Activated naive CD4-positive, alpha-beta T cell treated with anti-CD3 and anti-CD28 coated beads for 36 hours (primary cell): ENCODE results near the gene ZBTB7C. TPM values are rescaled to one million over a fixed set of nuclear protein-coding genes. Genes with fewer than 3 reads are reported as not detected.

ENCODE experiments used
- CTCF ChIA-PET: fragments of 350-600 bp; sonication (Branson Sonifier 250); formaldehyde crosslinking; loops from one replicate; lab custom pipeline; 2021; ENCODE audit warnings: antibody characterized with exemption; lab: Charles Lee
- DNase-seq: peaks from one replicate; pipeline ENCODE4 v3.0.0-alpha.2; 2020
- H3K27ac Mint-ChIP-seq: one replicate; pipeline ENCODE4 v1.8.0; 2021; ENCODE audit warnings: mild to moderate bottlenecking, mixed read lengths
- H3K27me3 Mint-ChIP-seq: one replicate; pipeline ENCODE4 v1.8.0; 2021; ENCODE audit warnings: low read depth, mixed read lengths
- H3K36me3 Mint-ChIP-seq: one replicate; pipeline ENCODE4 v1.8.0; 2021; ENCODE audit warnings: low read depth, mixed read lengths
- H3K4me1 Mint-ChIP-seq: one replicate; pipeline ENCODE4 v1.8.0; 2021; ENCODE audit warnings: low read depth, mixed read lengths
- H3K4me3 Mint-ChIP-seq: one replicate; pipeline ENCODE4 v1.8.0; 2021; ENCODE audit warnings: mild to moderate bottlenecking, moderate library complexity, mixed read lengths
- H3K9me3 Mint-ChIP-seq: one replicate; pipeline ENCODE4 v1.8.0; 2021; ENCODE audit warnings: mixed read lengths
- intact Hi-C: fragments of 100-400 bp; cut with micrococcal nuclease; formaldehyde crosslinking; loops from one replicate; pipeline ENCODE4 v1.15.1; 2023
- total RNA-seq, 2 experiments: library from RNA; stranded (reverse); gene quantifications; one replicate each; pipeline ENCODE4 v1.2.3, GENCODE V29; 2021

ZBTB7C gene
- total RNA-seq, 2 experiments from 2014 or later, result not detected

GRCh38 chr18:48068916-48069445 is 340.2 kb downstream of the ZBTB7C start:
- CTCF ChIA-PET, result no interaction called here
- Mint-ChIP-seq H3K27me3 (no peaks in the 10 kb centered on the region), H3K9me3 (no peaks in the 10 kb centered on the region), H3K4me1 (no peaks in the 10 kb centered on the region), H3K4me3 (no peak overlapping the region), H3K36me3 (no peaks in the 10 kb centered on the region), H3K27ac (no peak overlapping the region)
- DNase-seq, result no peak
- intact Hi-C loops, result no loop called here

- DNase-seq, result no peak
- no peak overlapping the region for H3K27ac Mint-ChIP-seq
- intact Hi-C loops, result no loop called here
- H3K4me3 Mint-ChIP-seq, result no peak overlapping the region
- CTCF ChIA-PET, result interaction anchor here (0.6 kb wide), 1 partner anchor 380 kb away, joined by 3 read pairs; no protein-coding TSS in a partner anchor
- H3K9me3 Mint-ChIP-seq, result no peaks in the 10 kb centered on the region
- no peaks in the 10 kb centered on the region for H3K4me1 Mint-ChIP-seq
- H3K27me3 Mint-ChIP-seq, result no peaks in the 10 kb centered on the region
- H3K36me3 Mint-ChIP-seq, result no peaks in the 10 kb centered on the region
Observed at GRCh38 chr18:48066225-48066652, 342.9 kb downstream of the ZBTB7C start.

DNA sequence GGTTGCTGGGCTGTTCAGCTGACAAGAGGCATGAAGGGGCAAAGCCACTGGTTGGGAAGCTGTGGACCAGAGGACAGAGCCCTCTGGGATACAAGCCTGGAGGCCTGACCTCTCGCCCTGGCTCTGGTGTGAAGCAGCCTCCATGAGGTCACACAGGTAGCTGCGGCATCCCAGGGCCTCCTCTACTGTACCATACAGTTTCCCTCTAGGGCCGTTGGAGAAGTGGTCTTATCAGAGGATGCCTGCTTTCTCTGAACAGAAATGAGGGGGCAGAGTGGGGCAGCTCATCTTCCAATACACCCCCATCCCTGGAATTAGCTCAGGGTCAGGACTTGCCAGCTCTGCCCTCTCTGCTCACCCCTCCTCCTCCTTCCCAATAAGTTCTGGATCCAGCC is 343.6 kb downstream of the ZBTB7C start:
- intact Hi-C loops, result no loop called here
- CTCF ChIA-PET, result no interaction called here

DNA sequence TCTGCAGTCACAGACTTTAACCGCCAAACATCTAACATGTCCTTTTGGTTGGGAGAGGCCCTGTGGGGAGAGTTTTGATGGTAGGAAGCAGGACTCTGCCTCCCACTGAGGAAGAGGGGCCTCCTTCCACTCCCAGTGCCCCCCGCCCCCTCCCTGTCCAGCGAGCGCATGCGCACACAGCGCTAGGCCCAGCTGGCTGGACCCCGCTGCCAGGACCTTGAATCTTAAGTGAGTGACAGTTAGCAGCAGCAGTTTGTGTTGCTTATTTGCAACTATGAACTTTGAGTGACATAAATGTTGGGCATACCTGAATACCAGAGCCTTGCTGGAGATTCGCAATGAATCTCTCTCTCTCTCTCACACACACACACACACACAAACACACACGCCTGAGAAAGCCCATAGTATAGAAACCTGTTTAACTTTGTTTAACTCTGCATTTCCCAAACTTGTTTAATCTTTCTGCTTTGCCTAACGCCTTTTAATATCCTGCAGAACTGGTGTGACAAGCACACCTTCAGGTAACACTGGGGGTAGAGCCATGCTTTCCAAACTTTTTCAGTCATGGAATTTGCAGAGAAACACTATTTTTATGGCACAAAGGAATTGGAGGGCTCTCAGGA is 344.1 kb downstream of the ZBTB7C start:
- Mint-ChIP-seq H3K4me3 (no peak overlapping the region), H3K36me3 (no peaks in the 10 kb centered on the region), H3K9me3 (no peaks in the 10 kb centered on the region), H3K4me1 (no peaks in the 10 kb centered on the region), H3K27me3 (peaks cover 8% of the 10 kb centered on the region), H3K27ac (no peak overlapping the region)
- CTCF ChIA-PET, result no interaction called here
- intact Hi-C loops, result no loop called here
- no peak for DNase-seq

More for the DNA sequence above, 343.6 kb downstream of the ZBTB7C start:
- H3K4me3 Mint-ChIP-seq, result no peak overlapping the region
- H3K27me3 Mint-ChIP-seq, result peaks cover 4% of the 10 kb centered on the region
- no peaks in the 10 kb centered on the region for H3K36me3 Mint-ChIP-seq
- no peaks in the 10 kb centered on the region for H3K4me1 Mint-ChIP-seq
- H3K9me3 Mint-ChIP-seq, result no peaks in the 10 kb centered on the region
- H3K27ac Mint-ChIP-seq, result no peak overlapping the region
- no peak for DNase-seq

DNA sequence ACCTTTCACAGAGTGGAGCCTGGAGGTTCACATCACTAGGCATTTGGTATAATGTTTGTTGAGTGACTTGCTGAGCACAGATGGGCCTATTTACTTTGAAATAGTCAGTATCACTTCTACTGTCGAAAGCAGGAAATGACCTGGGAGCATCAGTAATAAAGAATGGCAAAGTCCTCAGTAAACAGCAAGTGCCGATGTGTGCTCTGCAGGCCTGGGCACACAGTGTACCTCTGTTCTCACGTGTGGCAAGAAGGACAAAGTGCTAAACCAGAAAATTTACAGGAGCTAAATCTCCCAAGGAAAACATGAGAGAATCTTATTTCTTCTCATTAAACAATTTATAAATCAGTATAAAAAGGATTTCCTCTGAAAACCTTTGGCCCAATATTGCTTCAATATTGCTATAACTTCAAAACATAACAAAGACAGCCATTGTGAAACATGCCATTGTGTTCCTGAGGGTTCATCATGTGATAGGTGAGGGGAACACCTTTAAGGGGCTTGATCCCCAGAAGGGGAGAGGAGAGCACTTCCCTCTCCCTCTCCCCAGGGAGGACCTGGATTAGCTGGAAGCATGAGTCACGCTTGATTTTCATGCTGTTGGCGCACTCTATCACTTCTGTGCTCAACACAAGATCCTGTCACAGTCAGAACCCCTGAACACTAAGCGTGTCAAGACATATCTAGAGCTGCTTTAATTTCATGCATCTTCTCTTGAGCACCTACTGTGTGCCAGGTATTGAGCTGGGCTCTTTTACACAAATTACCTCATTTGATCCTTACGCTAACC is 347.2 kb downstream of the ZBTB7C start:
- Mint-ChIP-seq H3K9me3 (no peaks in the 10 kb centered on the region), H3K4me3 (no peak overlapping the region), H3K27ac (no peak overlapping the region), H3K4me1 (no peaks in the 10 kb centered on the region), H3K36me3 (no peaks in the 10 kb centered on the region), H3K27me3 (peaks cover 17% of the 10 kb centered on the region)
- no peak for DNase-seq
- CTCF ChIA-PET, result no interaction called here
- intact Hi-C loops, result no loop called here

DNA sequence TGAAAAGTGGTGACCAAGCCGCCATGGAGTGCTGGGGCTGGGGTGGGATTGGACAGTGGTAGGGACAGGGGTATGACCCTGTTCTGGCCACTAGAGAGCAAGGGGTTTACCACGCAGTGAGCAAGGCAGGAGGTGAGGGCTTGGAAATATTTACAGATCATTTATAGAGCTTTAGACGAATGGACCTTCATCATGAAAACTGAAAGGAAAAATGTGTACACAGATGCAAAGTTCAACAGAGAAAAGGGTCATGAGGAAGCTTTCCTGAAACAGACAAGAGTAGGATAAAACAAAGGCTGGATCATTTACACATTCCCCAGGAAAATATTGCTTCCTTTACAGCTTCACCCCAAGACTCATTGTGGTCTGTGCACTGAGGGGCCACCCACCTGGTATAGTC is 348.2 kb downstream of the ZBTB7C start:
- peaks cover 18% of the 10 kb centered on the region for H3K27me3 Mint-ChIP-seq
- no peaks in the 10 kb centered on the region for H3K4me1 Mint-ChIP-seq
- no peak overlapping the region for H3K27ac Mint-ChIP-seq
- intact Hi-C loops, result no loop called here
- no peak overlapping the region for H3K4me3 Mint-ChIP-seq
- H3K9me3 Mint-ChIP-seq, result no peaks in the 10 kb centered on the region
- CTCF ChIA-PET, result no interaction called here
- H3K36me3 Mint-ChIP-seq, result no peaks in the 10 kb centered on the region
- no peak for DNase-seq

- Mint-ChIP-seq H3K9me3 (no peaks in the 10 kb centered on the region), H3K27ac (no peak overlapping the region), H3K27me3 (peaks cover 22% of the 10 kb centered on the region), H3K4me3 (no peak overlapping the region), H3K4me1 (no peaks in the 10 kb centered on the region), H3K36me3 (no peaks in the 10 kb centered on the region)
- no peak for DNase-seq
- CTCF ChIA-PET, result no interaction called here
- intact Hi-C loops, result no loop called here
Observed at GRCh38 chr18:48060346-48060745, 348.8 kb downstream of the ZBTB7C start.

GRCh38 chr18:48059455-48060010 is 349.6 kb downstream of the ZBTB7C start:
- no peak for DNase-seq
- CTCF ChIA-PET, result no interaction called here
- Mint-ChIP-seq H3K4me3 (no peak overlapping the region), H3K27me3 (peaks cover 27% of the 10 kb centered on the region), H3K27ac (no peak overlapping the region), H3K4me1 (no peaks in the 10 kb centered on the region), H3K36me3 (no peaks in the 10 kb centered on the region), H3K9me3 (no peaks in the 10 kb centered on the region)
- intact Hi-C loops, result no loop called here

GRCh38 chr18:48058486-48058885 is 350.7 kb downstream of the ZBTB7C start:
- Mint-ChIP-seq H3K27ac (no peak overlapping the region), H3K36me3 (no peaks in the 10 kb centered on the region), H3K9me3 (no peaks in the 10 kb centered on the region), H3K27me3 (peaks cover 35% of the 10 kb centered on the region), H3K4me1 (no peaks in the 10 kb centered on the region), H3K4me3 (no peak overlapping the region)
- intact Hi-C loops, result no loop called here
- no peak for DNase-seq
- CTCF ChIA-PET, result interaction anchor here (0.9 kb wide), 1 partner anchor 61 kb away, joined by 3 read pairs; no protein-coding TSS in a partner anchor

GRCh38 chr18:48057018-48057417 is 352.2 kb downstream of the ZBTB7C start:
- Mint-ChIP-seq H3K4me3 (no peak overlapping the region), H3K27ac (no peak overlapping the region), H3K4me1 (no peaks in the 10 kb centered on the region), H3K27me3 (peaks cover 43% of the 10 kb centered on the region), H3K9me3 (no peaks in the 10 kb centered on the region), H3K36me3 (no peaks in the 10 kb centered on the region)
- intact Hi-C loops, result no loop called here
- CTCF ChIA-PET, result no interaction called here
- DNase-seq, result no peak

DNA sequence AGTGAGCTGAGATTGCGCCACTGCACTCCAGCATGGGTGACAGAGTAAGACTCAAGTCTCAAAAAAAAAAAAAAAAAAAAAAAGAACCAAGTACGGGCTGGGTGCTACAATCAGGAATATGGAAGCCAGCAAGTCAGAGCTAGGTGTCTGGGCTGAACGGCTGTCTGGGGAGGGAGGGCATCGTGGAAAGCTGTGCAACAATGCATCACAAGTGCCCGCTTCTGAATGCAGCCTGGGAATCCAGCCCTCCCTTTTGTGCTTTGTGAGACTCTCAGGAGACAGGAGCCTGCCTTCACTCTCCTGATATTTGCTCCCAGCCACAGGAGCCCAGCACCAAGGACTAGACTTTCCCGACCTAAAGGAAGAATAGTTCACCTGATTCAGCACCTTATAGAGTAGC is 353.8 kb downstream of the ZBTB7C start:
- Mint-ChIP-seq H3K27ac (no peak overlapping the region), H3K4me1 (no peaks in the 10 kb centered on the region), H3K27me3 (peaks cover 42% of the 10 kb centered on the region), H3K4me3 (no peak overlapping the region), H3K9me3 (no peaks in the 10 kb centered on the region), H3K36me3 (no peaks in the 10 kb centered on the region)
- intact Hi-C loops, result no loop called here
- CTCF ChIA-PET, result interaction anchor here (0.6 kb wide), 2 partner anchors 50 to 350 kb away, joined by 4 to 5 read pairs; no protein-coding TSS in a partner anchor
- no peak for DNase-seq

GRCh38 chr18:48053881-48054816 is 355.0 kb downstream of the ZBTB7C start:
- H3K27ac Mint-ChIP-seq, result no peak overlapping the region
- no peak overlapping the region for H3K4me3 Mint-ChIP-seq
- H3K9me3 Mint-ChIP-seq, result no peaks in the 10 kb centered on the region
- no peaks in the 10 kb centered on the region for H3K4me1 Mint-ChIP-seq
- peaks cover 35% of the 10 kb centered on the region for H3K27me3 Mint-ChIP-seq
- intact Hi-C loops, result no loop called here
- H3K36me3 Mint-ChIP-seq, result no peaks in the 10 kb centered on the region
- no peak for DNase-seq
- CTCF ChIA-PET, result interaction anchor here (0.6 kb wide), 1 partner anchor 273 kb away, joined by 4 read pairs; no protein-coding TSS in a partner anchor
